ENCODE results near the gene NUP188. TPM values are rescaled to one million over a fixed set of nuclear protein-coding genes. Genes with fewer than 3 reads are reported as not detected.
"Not testable (repeated sequence)": the region's sequence is repeated elsewhere in the genome, so short reads cannot be mapped to it uniquely, and the experiment has no call there.

The NUP188 gene
- total RNA-seq, 1 donor, result 59.2 TPM

GRCh38 chr9:128943832-128944620 lies 3.5 kb upstream of the NUP188 start:
- no peak overlapping the region for H3K4me3 ChIP-seq (ENCODE audit: low read depth, low read length)
- peak; percentile 30 for DNase-seq (ENCODE audit: low read depth)
- TF ChIP-seq CTCF (IDR thresholded peaks at IDR 0.05; ENCODE audit: insufficient read depth, low read depth, low read length), result no peak

GRCh38 chr9:128944966-128945365 lies 2.5 kb upstream of the NUP188 start:
- H3K4me3 ChIP-seq (ENCODE audit: low read depth, low read length), result not testable (repeated sequence)

GRCh38 chr9:128945798-128946501 lies 1.5 kb upstream of the NUP188 start:
- H3K4me3 ChIP-seq (ENCODE audit: low read depth, low read length), result no peak overlapping the region
- no peak for TF ChIP-seq CTCF (IDR thresholded peaks at IDR 0.05; ENCODE audit: insufficient read depth, low read depth, low read length)
- no peak for DNase-seq (ENCODE audit: low read depth)

More at GRCh38 chr9:128944966-128945365, 2.5 kb upstream of the NUP188 start:
- DNase-seq (ENCODE audit: low read depth), result not testable (repeated sequence)

- no peak for TF ChIP-seq CTCF (IDR thresholded peaks at IDR 0.05; ENCODE audit: insufficient read depth, low read depth, low read length)
- H3K4me3 ChIP-seq (ENCODE audit: low read depth, low read length), result peak overlapping the region; percentile 97
- DNase-seq (ENCODE audit: low read depth), result peak; percentile 21
These were observed 775 bp upstream of the NUP188 start for GRCh38 chr9:128946571-128947276.

GRCh38 chr9:128947277-128947526 lies 297 bp upstream of the NUP188 start:
- TF ChIP-seq CTCF (IDR thresholded peaks at IDR 0.05; ENCODE audit: insufficient read depth, low read depth, low read length), result no peak
- DNase-seq (ENCODE audit: low read depth), result no peak
- H3K4me3 ChIP-seq (ENCODE audit: low read depth, low read length), result peak overlapping the region; percentile 97

GRCh38 chr9:128961403-128961802 lies 13.9 kb downstream of the NUP188 start:
- H3K4me3 ChIP-seq (ENCODE audit: low read depth, low read length); DNase-seq (ENCODE audit: low read depth): not testable (repeated sequence)

- TF ChIP-seq CTCF (IDR thresholded peaks at IDR 0.05; ENCODE audit: insufficient read depth, low read depth, low read length), result no peak
- peak; percentile 21 for DNase-seq (ENCODE audit: low read depth)
- no peak overlapping the region for H3K4me3 ChIP-seq (ENCODE audit: low read depth, low read length)
These were observed 22.0 kb downstream of the NUP188 start for GRCh38 chr9:128969491-128969890.
